Karpas-422 (cell line): ENCODE measurements around the gene TMEM164. TPM values are rescaled to one million over a fixed set of nuclear protein-coding genes. Genes with fewer than 3 reads are reported as not detected.
A peak's percentile ranks its signal among the peaks of the same experiment; 100 is the strongest.

Experiments
- DNase-seq: peaks from one replicate; pipeline ENCODE4 v3.0.0-alpha.2; 2015
- H2AFZ ChIP-seq: fragments of 200-600 bp; sonication (generic); 2 replicates; pipeline ENCODE4 v1.6.1; 2014; ENCODE audit warnings: antibody characterized with exemption, low read length, mixed read lengths
- H3K27ac ChIP-seq: fragments of 200-600 bp; sonication (generic); 2 replicates; pipeline ENCODE4 v1.5.1; 2014; ENCODE audit warnings: mild to moderate bottlenecking, low read length, moderate library complexity
- H3K27me3 ChIP-seq: fragments of 200-600 bp; sonication (generic); 2 replicates; pipeline ENCODE4 v1.6.1; 2014; ENCODE audit warnings: low read length, mixed read lengths
- H3K36me3 ChIP-seq: fragments of 200-600 bp; sonication (generic); 2 replicates; pipeline ENCODE4 v1.6.1; 2014; ENCODE audit warnings: low read length, mixed read lengths; ENCODE audit not compliant: insufficient read depth
- H3K4me1 ChIP-seq: fragments of 200-600 bp; sonication (generic); 2 replicates; pipeline ENCODE4 v1.6.1; 2014; ENCODE audit warnings: mild to moderate bottlenecking, low read length, mixed read lengths
- H3K4me2 ChIP-seq: fragments of 200-600 bp; sonication (generic); 2 replicates; pipeline ENCODE4 v1.6.1; 2014; ENCODE audit warnings: low read length, low read depth, mild to moderate bottlenecking; ENCODE audit not compliant: poor library complexity, severe bottlenecking
- H3K4me3 ChIP-seq: fragments of 200-600 bp; sonication (generic); 2 replicates; pipeline ENCODE4 v1.5.1; 2014; ENCODE audit warnings: mild to moderate bottlenecking, antibody characterized with exemption, low read length, mixed read lengths
- H3K79me2 ChIP-seq: fragments of 200-600 bp; sonication (generic); 2 replicates; pipeline ENCODE4 v1.6.1; 2014; ENCODE audit warnings: mild to moderate bottlenecking, low read length, mixed read lengths
- H3K9ac ChIP-seq: fragments of 200-600 bp; sonication (generic); 2 replicates; pipeline ENCODE4 v1.6.0; 2014; ENCODE audit warnings: low read length
- H3K9me2 ChIP-seq: fragments of 200-600 bp; sonication (generic), shearing (Covaris generic); replicated peaks from 2 replicates; pipeline ENCODE4 v1.6.0; 2014; ENCODE audit warnings: mild to moderate bottlenecking, low read length, moderate library complexity; ENCODE audit not compliant: insufficient read depth
- H3K9me3 ChIP-seq: fragments of 300-700, 200-600 bp; sonication (generic); 2 replicates; pipeline ENCODE4 v1.6.1; 2014; ENCODE audit warnings: low read length, mixed read lengths
- H4K20me1 ChIP-seq: fragments of 200-600 bp; sonication (generic); 2 replicates; pipeline ENCODE4 v1.6.1; 2014; ENCODE audit warnings: mild to moderate bottlenecking, antibody characterized with exemption, low read length, low read depth; ENCODE audit not compliant: insufficient read depth
- total RNA-seq: library from RNA; depleted of rRNA; stranded (reverse); fragments of >200 nt; shearing (Covaris generic); gene quantifications from 2 replicates; pipeline ENCODE4 v1.2.3, GENCODE V29; 2014; ENCODE audit warnings: low replicate concordance

The TMEM164 gene
- total RNA-seq, 1 experiment from 2014 or later: 14.1 TPM

- no peak overlapping the region for H3K27ac ChIP-seq
These were observed 4.0 kb downstream of the TMEM164 start for GRCh38 chrX:110006821-110007375.

GRCh38 chrX:110008011-110008635 is 5.2 kb downstream of the TMEM164 start:
- Histone ChIP-seq H3K4me2 (no peak overlapping the region), H2AFZ (no peak overlapping the region), H3K9ac (no peak overlapping the region), H3K36me3 (no peaks in the 10 kb centered on the region), H3K4me1 (peaks cover 28% of the 10 kb centered on the region), H4K20me1 (no peaks in the 10 kb centered on the region), H3K9me3 (no peaks in the 10 kb centered on the region), H3K27me3 (no peaks in the 10 kb centered on the region), H3K27ac (no peak overlapping the region), H3K9me2 (no peaks in the 10 kb centered on the region), H3K4me3 (no peak overlapping the region), H3K79me2 (peaks cover 62% of the 10 kb centered on the region)
- no peak for DNase-seq

More at GRCh38 chrX:110006821-110007375, 4.0 kb downstream of the TMEM164 start:
- DNase-seq: no peak
- Histone ChIP-seq H3K9ac (no peak overlapping the region), H3K36me3 (no peaks in the 10 kb centered on the region), H3K9me2 (no peaks in the 10 kb centered on the region), H3K4me3 (no peak overlapping the region), H3K9me3 (no peaks in the 10 kb centered on the region), H3K79me2 (peaks cover 63% of the 10 kb centered on the region), H3K4me2 (no peak overlapping the region), H4K20me1 (no peaks in the 10 kb centered on the region), H3K4me1 (peaks cover 31% of the 10 kb centered on the region), H3K27me3 (no peaks in the 10 kb centered on the region), H2AFZ (no peak overlapping the region)

- H3K9me3 ChIP-seq: no peaks in the 10 kb centered on the region
- no peak overlapping the region for H2AFZ ChIP-seq
- H4K20me1 ChIP-seq: no peaks in the 10 kb centered on the region
- no peak for DNase-seq
- no peak overlapping the region for H3K27ac ChIP-seq
- no peaks in the 10 kb centered on the region for H3K27me3 ChIP-seq
- H3K4me1 ChIP-seq: no peaks in the 10 kb centered on the region
- no peaks in the 10 kb centered on the region for H3K36me3 ChIP-seq
- no peak overlapping the region for H3K4me2 ChIP-seq
- peaks cover 18% of the 10 kb centered on the region for H3K79me2 ChIP-seq
- H3K9ac ChIP-seq: no peak overlapping the region
- no peaks in the 10 kb centered on the region for H3K9me2 ChIP-seq
- H3K4me3 ChIP-seq: no peak overlapping the region
These were observed 10.0 kb downstream of the TMEM164 start for GRCh38 chrX:110012818-110013485.

- peak; percentile 4 for DNase-seq
These were observed 11.1 kb downstream of the TMEM164 start for GRCh38 chrX:110013968-110014367.

GRCh38 chrX:110015032-110015431 is 12.1 kb downstream of the TMEM164 start:
- H3K9me3 ChIP-seq: no peaks in the 10 kb centered on the region
- H3K4me3 ChIP-seq: no peak overlapping the region
- no peak overlapping the region for H3K27ac ChIP-seq
- no peaks in the 10 kb centered on the region for H3K36me3 ChIP-seq
- H2AFZ ChIP-seq: no peak overlapping the region
- no peak overlapping the region for H3K4me2 ChIP-seq
- no peaks in the 10 kb centered on the region for H4K20me1 ChIP-seq
- H3K9me2 ChIP-seq: no peaks in the 10 kb centered on the region
- peak; percentile 16 for DNase-seq
- no peaks in the 10 kb centered on the region for H3K4me1 ChIP-seq
- H3K9ac ChIP-seq: no peak overlapping the region
- H3K27me3 ChIP-seq: no peaks in the 10 kb centered on the region
- peaks cover 6% of the 10 kb centered on the region; the same call in 1 of the 2 replicates for H3K79me2 ChIP-seq

More at GRCh38 chrX:110013968-110014367, 11.1 kb downstream of the TMEM164 start:
- Histone ChIP-seq H3K4me2 (no peak overlapping the region), H3K9me3 (no peaks in the 10 kb centered on the region), H3K27ac (no peak overlapping the region), H3K79me2 (peaks cover 9% of the 10 kb centered on the region), H3K9me2 (no peaks in the 10 kb centered on the region), H3K4me3 (no peak overlapping the region), H4K20me1 (no peaks in the 10 kb centered on the region), H2AFZ (no peak overlapping the region), H3K4me1 (no peaks in the 10 kb centered on the region), H3K9ac (no peak overlapping the region), H3K27me3 (no peaks in the 10 kb centered on the region), H3K36me3 (no peaks in the 10 kb centered on the region)

- Histone ChIP-seq H3K9ac (no peak overlapping the region), H3K4me1 (no peaks in the 10 kb centered on the region), H3K4me3 (no peak overlapping the region), H3K27me3 (no peaks in the 10 kb centered on the region), H2AFZ (no peak overlapping the region), H4K20me1 (no peaks in the 10 kb centered on the region), H3K27ac (no peak overlapping the region), H3K79me2 (peaks cover 7% of the 10 kb centered on the region; the same call in 1 of the 2 replicates), H3K9me2 (no peaks in the 10 kb centered on the region), H3K4me2 (no peak overlapping the region), H3K9me3 (no peaks in the 10 kb centered on the region), H3K36me3 (no peaks in the 10 kb centered on the region)
- no peak for DNase-seq
These were observed 13.0 kb downstream of the TMEM164 start for GRCh38 chrX:110015915-110016314.

- Histone ChIP-seq H2AFZ (no peak overlapping the region), H4K20me1 (no peaks in the 10 kb centered on the region), H3K36me3 (0 out of 2 replicates have a peak, but pooled peaks cover 5% of the 10 kb centered on the region), H3K27ac (no peak overlapping the region), H3K4me1 (0 out of 2 replicates have a peak, but pooled peaks cover 4% of the 10 kb centered on the region), H3K9me3 (no peaks in the 10 kb centered on the region), H3K9ac (no peak overlapping the region), H3K4me3 (no peak overlapping the region), H3K79me2 (peaks cover 19% of the 10 kb centered on the region), H3K4me2 (no peak overlapping the region), H3K9me2 (no peaks in the 10 kb centered on the region), H3K27me3 (no peaks in the 10 kb centered on the region)
- no peak for DNase-seq
These were observed 17.6 kb downstream of the TMEM164 start for GRCh38 chrX:110020536-110020935.

GRCh38 chrX:110021258-110022022 is 18.5 kb downstream of the TMEM164 start:
- Histone ChIP-seq H3K4me3 (no peak overlapping the region), H3K27ac (no peak overlapping the region), H4K20me1 (no peaks in the 10 kb centered on the region), H3K9me3 (no peaks in the 10 kb centered on the region), H3K4me2 (no peak overlapping the region), H3K9me2 (no peaks in the 10 kb centered on the region), H3K79me2 (peaks cover 22% of the 10 kb centered on the region), H3K36me3 (0 out of 2 replicates have a peak, but pooled peaks cover 5% of the 10 kb centered on the region), H3K27me3 (no peaks in the 10 kb centered on the region), H3K9ac (no peak overlapping the region), H3K4me1 (0 out of 2 replicates have a peak, but pooled peaks cover 4% of the 10 kb centered on the region), H2AFZ (no peak overlapping the region)
- DNase-seq: no peak
